HepG2 (cell line): Measurements from ENCODE around the gene LEMD2. TPM values are rescaled to one million over a fixed set of nuclear protein-coding genes. Genes with fewer than 3 reads are reported as not detected.

Source experiments
- ATAC-seq: fragments of 200-7000 bp; cut with Tn5 transposase; 3 replicates; pipeline ENCODE4 v1.9.1; 2020; ENCODE audit warnings: mild to moderate bottlenecking, moderate library complexity
- BruUV-seq: library from RNA; stranded (reverse); fragments of 400-500 nt; replicated peaks from 2 replicates; lab custom pipeline; 2021; lab: Mats Ljungman, UMichigan
- CTCF ChIA-PET: fragments of 300-600 bp; formaldehyde crosslinking; extraction: SDS; loops from one replicate; lab custom pipeline; 2021; ENCODE audit warnings: low total read pairs, inconsistent platforms, low intra/inter-chr PET ratio; lab: Yijun Ruan, JAX
- POLR2A ChIA-PET: fragments of 350-600 bp; sonication (Branson Sonifier 250); formaldehyde crosslinking; loops from one replicate; lab custom pipeline; 2020; ENCODE audit warnings: antibody characterized with exemption, inconsistent platforms; lab: Yijun Ruan, JAX
- DNase-seq: peaks from one replicate; pipeline ENCODE4 v3.0.0-alpha.2; 2015; ENCODE audit warnings: low spot score
- FAIRE-seq: peaks from 3 replicates; lab custom pipeline; 2011; peaks lifted over from hg19 to GRCh38; lab: Jason Lieb, UNC
- H2AFZ ChIP-seq: one replicate; pipeline ENCODE4 v1.6.1; 2011; ENCODE audit warnings: low read length, inconsistent platforms
- H3K27ac ChIP-seq: fragments of 300-600 bp; 3 replicates; pipeline ENCODE4 v1.8.0; 2011; ENCODE audit warnings: mixed run types, mild to moderate bottlenecking, mixed read lengths, low read length, inconsistent platforms; ENCODE audit not compliant: insufficient read depth; ENCODE audit errors: extremely low read length
- H3K27me3 ChIP-seq, 2 experiments: fragments of 200-600 bp in 1 of 2; 2 replicates in 1 of 2; 3 replicates in 1 of 2; pipeline versions ENCODE4 v1.6.0 to v1.8.0; 2011; ENCODE audit warnings: low read length in 2 of 2, mild to moderate bottlenecking in 2 of 2, moderate library complexity in 2 of 2, inconsistent platforms in 1 of 2; ENCODE audit not compliant: insufficient read depth in 2 of 2, control insufficient read depth in 1 of 2
- H3K36me3 ChIP-seq, 2 experiments: fragments of 200-600 bp in 1 of 2; replicated peaks in 1 of 2; 2 replicates in 1 of 2; 3 replicates in 1 of 2; pipeline versions ENCODE4 v1.5.1 to v1.8.0; 2011; ENCODE audit warnings: low read length in 2 of 2, inconsistent platforms in 1 of 2; ENCODE audit not compliant: insufficient read depth in 2 of 2, control insufficient read depth in 1 of 2
- H3K4me1 ChIP-seq: 2 replicates; pipeline ENCODE4 v1.5.1; 2012; ENCODE audit warnings: low read length, inconsistent platforms; ENCODE audit not compliant: insufficient read depth
- H3K4me2 ChIP-seq: 2 replicates; pipeline ENCODE4 v1.6.0; 2011; ENCODE audit warnings: low read depth, low read length, inconsistent platforms
- H3K4me3 ChIP-seq, 3 experiments: fragments of 200-600 bp in 1 of 3; sonication (generic), shearing (Covaris generic) in 1 of 3; replicated peaks in 1 of 3; 2 replicates each; pipeline ENCODE4 v1.5.1; 2011 to 2016; ENCODE audit warnings: low read length in 3 of 3, inconsistent platforms in 2 of 3, low read depth in 2 of 3, mild to moderate bottlenecking in 2 of 3, control low read depth in 1 of 3, mixed read lengths in 1 of 3; ENCODE audit not compliant: insufficient read depth in 1 of 3
- H3K79me2 ChIP-seq: one replicate; pipeline ENCODE4 v1.6.1; 2011; ENCODE audit warnings: low read length, inconsistent platforms; ENCODE audit not compliant: insufficient read depth
- H3K9ac ChIP-seq: 2 replicates; pipeline ENCODE4 v1.6.0; 2011; ENCODE audit warnings: mild to moderate bottlenecking, low read depth, low read length, inconsistent platforms; ENCODE audit not compliant: insufficient read depth
- H3K9me3 ChIP-seq: 2 replicates; pipeline ENCODE4 v1.5.1; 2012; ENCODE audit warnings: mild to moderate bottlenecking, low read length
- H4K20me1 ChIP-seq: 2 replicates; pipeline ENCODE4 v1.6.0; 2011; ENCODE audit warnings: inconsistent platforms, mild to moderate bottlenecking, low read length, moderate library complexity; ENCODE audit not compliant: insufficient read depth
- ONECUT2 ChIP-seq: sonication (generic); formaldehyde crosslinking; IDR thresholded peaks from 2 replicates; pipeline ENCODE4 v1.4.0; 2020; ENCODE audit warnings: missing genetic modification reagents
- SMAD9 ChIP-seq: sonication (generic); formaldehyde crosslinking; IDR thresholded peaks from 2 replicates; pipeline ENCODE4 v1.5.1; 2020; ENCODE audit warnings: mild to moderate bottlenecking, missing genetic modification reagents
- TBX3 ChIP-seq: fragments of 450-650 bp; IDR thresholded peaks from 2 replicates; pipeline ENCODE4 v1.6.1; 2017; ENCODE audit warnings: antibody characterized with exemption, mild to moderate bottlenecking, inconsistent platforms, borderline replicate concordance
- ZNF337 ChIP-seq: sonication (generic); formaldehyde crosslinking; IDR thresholded peaks from 2 replicates; pipeline ENCODE4 v1.5.1; 2020; ENCODE audit warnings: missing genetic modification reagents, low read depth, mild to moderate bottlenecking, borderline replicate concordance
- ZNF598 ChIP-seq: sonication (generic); formaldehyde crosslinking; IDR thresholded peaks from 2 replicates; pipeline ENCODE4 v1.5.1; 2020; ENCODE audit warnings: mild to moderate bottlenecking, missing genetic modification reagents, borderline replicate concordance
- ZNF615 ChIP-seq: sonication (generic); formaldehyde crosslinking; IDR thresholded peaks from 2 replicates; pipeline ENCODE4 v1.5.0; 2020; ENCODE audit warnings: mild to moderate bottlenecking, missing genetic modification reagents, borderline replicate concordance
- ZNF629 ChIP-seq: sonication (generic); formaldehyde crosslinking; conservative IDR thresholded peaks from 2 replicates; pipeline ENCODE4 v1.5.0; 2020; ENCODE audit warnings: missing genetic modification reagents
- WGBS: methylation state at CpG from one replicate; pipeline ENCODE4 v1.1.6; 2017; ENCODE audit warnings: low lambda C conversion rate; 5-methylcytosine and 5-hydroxymethylcytosine counted together
- in situ Hi-C: cut with HindIII; loops from 2 replicates; pipeline ENCODE4 v1.10.0; 2017; ENCODE audit warnings: low pct_unique_long_range_greater_than_20kb; ENCODE audit not compliant: extremely low pct_ligation_motif_present
- intact Hi-C: fragments of 100-400 bp; cut with micrococcal nuclease; formaldehyde crosslinking; loops from one replicate; pipeline ENCODE4 v1.10.0; 2022; ENCODE audit not compliant: unreplicated experiment
- polyA plus RNA-seq, 8 experiments: library from polyadenylated mRNA; depleted of rRNA in 3 of 8; stranded (reverse) in 7 of 8; unstranded in 1 of 8; fragments of >200 nt; fragmentation: Illumina TruSeq in 4 of 8; extraction: Trizol in 4 of 8; gene quantifications; 2 replicates each; pipeline versions ENCODE4 v1.2.1 to v1.2.3, GENCODE V29; 2011 to 2016; ENCODE audit warnings: low read depth in 4 of 8, missing spikeins in 1 of 8, mixed read lengths in 1 of 8; ENCODE audit not compliant: insufficient read depth in 1 of 8
- total RNA-seq, 5 experiments: library from RNA; depleted of rRNA; stranded (reverse); fragments of >200 nt; fragmentation: Illumina TruSeq; extraction: Trizol; gene quantifications; 2 replicates each; pipeline ENCODE4 v1.2.3, GENCODE V29; 2016; ENCODE audit warnings: low read depth in 1 of 5

LEMD2 gene
- total and polyA plus RNA-seq, 2 of the 13 experiments (the other 11 are each of a cell fraction or from before 2014, with no cell fraction given), result 45.2 to 62.9 TPM

DNA sequence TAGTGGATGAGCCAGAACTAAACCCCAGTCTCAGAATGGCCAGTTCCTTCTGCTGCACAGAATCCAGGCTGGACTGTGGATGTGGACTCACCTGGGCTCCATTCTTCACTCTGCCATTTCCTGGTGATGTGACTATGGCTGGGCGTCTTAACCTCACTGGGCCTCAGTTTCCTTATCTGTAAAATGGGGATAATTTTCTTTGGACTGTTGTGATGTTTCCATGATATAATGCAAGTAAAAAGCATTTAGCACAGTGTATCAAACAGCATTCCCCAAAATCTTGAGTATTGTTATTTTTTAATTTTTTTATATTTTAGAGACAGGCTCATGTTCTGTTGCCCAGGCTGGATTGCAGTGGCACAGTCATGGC, 36.3 kb downstream of the LEMD2 start:
- FAIRE-seq, result no peak
- no peak overlapping the region for H3K27ac ChIP-seq
- no peaks in the 10 kb centered on the region for H3K79me2 ChIP-seq
- H3K9me3 ChIP-seq, result no peaks in the 10 kb centered on the region
- H3K27me3 ChIP-seq, result peaks cover 4 to 24% of the 10 kb centered on the region in 2 experiments; a peak in 4 of 5 replicates
- DNase-seq, result no peak
- TF ChIP-seq SMAD9 (CRISPR knock-in tag), result no peak
- no peak for TF ChIP-seq ZNF615 (CRISPR knock-in tag)
- TF ChIP-seq TBX3, result no peak
- no peak for TF ChIP-seq ZNF337 (CRISPR knock-in tag)
- no peak for TF ChIP-seq ZNF598 (CRISPR knock-in tag)
- no peak for TF ChIP-seq ONECUT2
- TF ChIP-seq ZNF629 (CRISPR knock-in tag), result peak; percentile 86
- H3K9ac ChIP-seq, result no peak overlapping the region
- POLR2A ChIA-PET, result interaction anchor here (2.5 kb wide), 1 partner anchor 42 kb away, joined by 17 read pairs; the partner anchor contains the start of gene UQCC2
- 77% methylated on average over 1 of the region's 1 CpG for WGBS
- no TSS peak for BruUV-seq
- peaks cover 32% of the 10 kb centered on the region for H3K4me1 ChIP-seq
- H3K4me2 ChIP-seq, result 0 out of 2 replicates have a peak overlapping the region, but pooled peaks have one; percentile 3
- no peak for ATAC-seq
- intact Hi-C loops, result no loop called here
- in situ Hi-C loops, result no loop called here
- no peaks in the 10 kb centered on the region for H4K20me1 ChIP-seq
- no peak overlapping the region for H3K4me3 ChIP-seq
- no peaks in the 10 kb centered on the region for H3K36me3 ChIP-seq
- CTCF ChIA-PET, result no interaction called here
- no peak overlapping the region for H2AFZ ChIP-seq
